CD4-positive, alpha-beta T cell treated with Interleukin-15 for 4 hours (primary cell): ENCODE data around the gene LATS1.
"Not testable (repeated sequence)": the region's sequence is repeated elsewhere in the genome, so short reads cannot be mapped to it uniquely, and the experiment has no call there.

Experiments used
- DNase-seq: peaks from one replicate; pipeline ENCODE4 v3.0.0-alpha.2; 2020; ENCODE audit warnings: low spot score

LATS1 gene

DNA sequence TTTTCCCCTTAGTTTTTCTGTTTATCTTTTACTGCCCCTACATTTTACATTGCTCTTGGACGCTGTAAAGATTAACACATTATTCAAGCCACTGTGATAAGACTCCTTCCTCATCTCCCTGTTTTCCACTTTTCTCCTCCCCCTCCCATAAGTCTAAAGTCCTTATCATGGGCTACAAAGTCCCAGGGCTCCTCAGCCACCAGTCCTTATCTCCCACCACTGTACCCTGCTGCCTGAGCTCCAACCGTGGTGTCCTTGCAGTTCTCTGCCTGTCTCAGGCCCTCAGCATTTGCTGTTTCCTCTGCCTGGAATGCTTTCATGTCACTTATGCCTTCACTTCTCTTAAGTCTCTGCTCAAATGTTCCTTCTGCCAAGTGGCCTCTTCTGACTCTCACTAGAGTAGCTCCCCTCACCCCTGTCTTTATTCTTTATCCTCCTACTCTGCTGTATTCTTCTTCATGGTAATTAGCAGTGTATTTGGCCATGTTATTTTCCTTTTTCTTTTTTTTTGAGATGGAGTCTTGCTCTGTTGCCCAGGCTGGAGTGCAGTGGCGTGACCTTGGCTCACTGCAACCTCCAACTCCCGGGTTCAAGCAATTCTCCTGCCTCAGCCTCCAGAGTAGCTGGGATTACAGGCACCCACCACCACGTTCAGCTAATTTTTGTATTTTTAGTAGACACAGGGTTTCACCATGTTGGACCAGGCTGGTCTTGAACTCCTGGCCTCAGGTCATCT is 10.8 kb upstream of the LATS1 start:
- DNase-seq = no peak

DNA sequence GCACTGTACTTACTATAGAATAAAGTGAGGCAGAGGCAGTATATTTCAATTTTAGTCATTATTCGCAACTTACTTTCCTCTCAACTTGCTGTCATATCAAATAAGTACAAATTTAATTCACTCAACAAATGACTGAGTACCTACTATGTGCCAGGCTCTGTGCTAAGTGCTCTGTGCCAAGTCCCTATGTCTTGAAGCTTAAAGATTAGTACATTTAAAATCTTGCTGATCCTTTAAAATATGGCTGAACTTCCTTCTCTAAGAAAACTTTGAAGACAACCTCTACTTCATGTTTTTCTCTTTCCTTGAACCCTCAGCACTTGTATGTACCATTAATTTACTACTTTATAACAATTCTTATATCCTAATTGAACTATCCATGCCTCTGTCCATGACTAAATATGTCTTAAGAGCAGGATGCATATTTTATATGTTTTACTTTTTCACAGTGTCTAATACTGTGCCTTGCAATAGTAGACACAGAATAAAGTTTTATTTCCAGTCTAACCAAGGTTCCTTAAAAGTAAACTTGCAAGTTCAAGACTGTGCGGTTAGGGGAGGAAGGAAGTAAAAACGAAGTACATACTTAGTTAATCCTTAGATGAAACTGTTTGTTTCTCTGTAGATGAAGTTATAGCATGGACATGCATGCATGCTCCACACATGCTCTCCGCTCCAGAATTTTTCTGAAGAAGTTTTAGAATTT is 10.0 kb upstream of the LATS1 start:
- DNase-seq = no peak

DNA sequence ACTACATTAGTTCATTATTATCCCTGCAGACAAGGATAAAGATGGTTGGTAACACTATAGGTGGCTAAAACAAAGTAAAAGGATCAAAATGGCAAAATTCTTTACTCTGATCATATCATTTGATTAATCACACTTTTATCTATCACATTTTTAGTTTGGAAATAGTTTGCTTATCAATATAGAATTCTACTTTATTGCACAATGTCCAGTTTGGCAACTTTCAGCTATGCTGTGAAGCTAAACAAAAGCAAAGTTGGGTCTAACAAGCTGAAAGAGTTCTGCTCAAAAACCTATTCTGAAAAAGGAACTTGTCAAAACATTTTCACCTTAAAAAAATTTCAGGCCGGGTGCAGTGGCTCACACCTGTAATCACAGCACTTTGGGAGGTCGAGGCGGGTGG is 7.9 kb upstream of the LATS1 start:
- DNase-seq = no peak

DNA sequence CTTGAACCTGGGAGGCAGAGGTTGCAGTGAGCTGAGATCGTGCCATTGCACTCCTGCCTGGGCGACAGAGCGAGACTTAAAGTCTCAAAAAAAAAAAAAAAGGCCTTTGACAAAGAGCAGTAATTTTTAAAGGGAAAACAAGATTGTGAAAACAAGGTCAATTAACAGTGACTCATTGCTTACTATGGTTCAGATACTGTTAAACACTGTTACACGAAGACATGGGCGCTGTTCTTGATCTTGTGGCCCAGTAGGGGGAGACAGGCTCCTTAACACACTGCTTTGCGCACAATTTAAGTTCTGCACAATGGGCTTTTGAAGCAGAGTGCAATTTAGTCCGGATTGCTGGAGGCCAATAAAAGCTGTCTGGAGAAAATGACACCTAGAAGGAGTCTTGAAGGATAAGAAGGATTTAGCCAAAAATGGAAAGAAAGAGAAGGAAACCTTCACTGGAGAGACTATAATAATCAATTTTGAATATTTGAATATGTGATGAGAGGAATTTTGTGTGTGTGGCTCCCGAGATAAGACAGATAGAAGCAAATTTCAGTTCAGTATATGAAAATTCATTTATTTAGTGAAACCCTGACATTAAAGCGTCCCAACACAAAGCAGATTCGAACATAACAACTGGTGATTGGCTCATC is 6.0 kb upstream of the LATS1 start:
- DNase-seq = peak; percentile 68

DNA sequence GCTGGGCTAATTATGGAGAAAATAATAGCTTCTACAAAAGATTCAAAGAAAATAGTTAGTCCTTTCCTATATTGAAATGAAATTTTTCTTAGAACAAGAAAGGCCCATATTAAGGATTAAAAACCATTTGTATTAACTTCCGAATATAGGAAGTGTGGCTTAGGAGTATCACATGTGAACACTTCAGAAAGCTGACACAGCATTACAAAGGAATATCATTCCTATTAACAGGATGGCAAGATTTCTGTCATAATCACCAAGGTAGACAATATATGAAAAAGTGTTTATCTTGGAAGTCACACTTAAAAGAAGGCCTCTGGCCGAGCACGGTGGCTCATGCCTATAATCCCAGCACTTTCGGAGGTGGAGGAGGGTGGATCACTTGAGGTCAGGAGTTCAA is 5.4 kb upstream of the LATS1 start:
- DNase-seq = no peak

DNA sequence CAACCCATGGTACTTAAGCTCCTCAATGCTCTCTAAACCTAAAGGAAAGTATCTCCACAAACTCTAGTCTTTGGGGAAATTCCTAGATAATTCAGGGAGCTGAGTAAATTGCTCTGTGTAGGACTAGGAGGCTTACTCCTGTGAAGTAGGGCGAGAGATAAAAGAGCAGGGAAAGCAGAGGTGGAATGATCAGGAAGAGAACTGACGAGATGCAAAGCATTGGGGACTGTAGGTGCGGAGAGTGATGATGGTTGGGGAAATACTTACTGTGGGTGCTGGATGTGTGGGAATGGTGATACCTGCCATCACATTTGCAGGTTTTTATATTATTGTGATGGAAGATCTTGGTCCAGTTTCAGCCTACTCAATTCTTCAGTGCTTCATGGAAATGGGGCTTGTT is 1.6 kb upstream of the LATS1 start:
- DNase-seq = no peak

DNA sequence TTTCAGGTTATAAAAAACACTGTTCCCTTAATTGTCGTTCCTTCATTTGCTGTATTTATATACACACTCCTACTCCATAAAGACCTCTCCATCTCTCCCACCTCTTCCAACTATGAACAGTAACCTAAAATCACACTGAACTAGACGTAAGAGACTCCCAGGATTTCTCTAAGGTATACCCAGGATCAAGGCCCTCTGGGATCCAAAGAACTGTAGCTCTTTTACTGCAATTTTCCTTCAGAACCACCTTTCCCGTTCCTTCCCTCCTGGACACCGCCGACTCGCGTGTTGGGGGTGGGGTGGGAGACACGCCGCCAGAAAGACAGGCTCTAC is 680 bp downstream of the LATS1 start:
- DNase-seq = no peak

DNA sequence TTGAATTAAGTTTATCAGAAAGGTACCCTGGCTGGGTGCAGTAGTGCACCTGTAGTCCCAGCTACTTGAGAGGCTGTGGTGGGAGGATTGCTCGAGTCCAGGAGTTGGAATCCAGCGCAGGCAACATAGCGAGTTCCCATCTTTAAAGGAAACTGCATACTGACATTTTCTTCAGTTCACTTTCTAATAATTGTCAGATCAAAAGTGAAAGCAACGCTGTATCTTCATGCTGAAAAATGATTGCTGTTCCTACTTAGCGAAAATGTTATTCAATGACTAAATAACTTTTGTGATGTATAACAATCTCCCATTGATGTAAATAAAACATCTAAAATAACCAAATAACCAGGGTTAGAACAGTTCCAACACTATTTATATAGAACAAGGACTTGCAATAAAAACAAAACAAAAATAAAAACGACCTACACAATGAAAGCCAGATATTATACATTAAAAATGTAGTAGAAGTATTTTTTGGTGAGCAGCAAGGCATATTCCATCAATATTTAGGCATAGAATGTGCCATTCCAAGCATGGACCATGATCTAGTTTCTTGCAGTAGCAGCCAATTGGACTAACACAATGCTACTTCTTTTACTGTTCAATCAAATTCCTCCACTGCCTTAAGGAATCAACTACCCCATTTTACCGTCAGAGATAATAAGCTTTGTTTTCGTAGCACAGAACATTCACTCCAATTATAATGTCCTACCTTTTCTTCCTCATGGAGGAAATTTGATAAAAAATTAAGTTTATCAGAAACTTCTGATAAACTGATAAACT is 1.5 kb downstream of the LATS1 start:
- peak; percentile 4 for DNase-seq

DNA sequence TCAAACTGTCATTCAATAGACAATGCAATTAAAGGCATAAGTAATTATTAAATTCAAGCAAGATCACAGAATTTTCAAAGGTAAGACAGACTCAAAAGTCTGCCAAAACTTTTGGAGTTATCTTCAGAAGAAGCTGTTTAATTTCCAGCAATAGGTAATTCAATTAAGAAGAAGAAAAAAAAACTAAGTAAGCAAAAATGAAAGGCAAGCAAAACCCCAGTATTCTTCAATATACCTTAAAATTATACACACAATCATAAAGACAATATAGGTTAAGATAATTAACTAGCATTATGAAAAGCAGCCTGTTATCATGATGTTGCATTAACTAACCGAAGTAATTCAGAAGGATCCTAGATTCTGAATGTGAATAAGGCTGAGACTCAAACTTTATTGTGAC is 3.5 kb downstream of the LATS1 start:
- no peak for DNase-seq

DNA sequence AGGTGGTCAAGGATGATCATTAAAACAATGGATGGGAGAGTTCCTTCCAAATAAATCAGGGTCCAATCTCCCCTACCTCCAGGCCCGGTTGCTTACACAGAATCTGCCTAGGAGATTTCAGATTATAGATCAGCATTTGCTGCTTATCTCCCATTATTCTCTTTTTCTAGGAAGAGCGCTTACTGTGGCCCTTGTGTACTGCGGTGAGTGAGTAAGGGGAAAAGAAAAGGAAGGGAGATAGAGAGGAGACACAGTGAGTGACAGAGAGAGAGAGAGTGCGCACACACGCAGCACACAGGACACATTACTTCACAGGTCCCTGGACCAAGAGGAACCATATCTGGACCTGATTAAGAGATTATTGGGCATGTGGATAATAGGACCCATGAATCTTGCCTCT is 6.2 kb downstream of the LATS1 start:
- DNase-seq = no peak

DNA sequence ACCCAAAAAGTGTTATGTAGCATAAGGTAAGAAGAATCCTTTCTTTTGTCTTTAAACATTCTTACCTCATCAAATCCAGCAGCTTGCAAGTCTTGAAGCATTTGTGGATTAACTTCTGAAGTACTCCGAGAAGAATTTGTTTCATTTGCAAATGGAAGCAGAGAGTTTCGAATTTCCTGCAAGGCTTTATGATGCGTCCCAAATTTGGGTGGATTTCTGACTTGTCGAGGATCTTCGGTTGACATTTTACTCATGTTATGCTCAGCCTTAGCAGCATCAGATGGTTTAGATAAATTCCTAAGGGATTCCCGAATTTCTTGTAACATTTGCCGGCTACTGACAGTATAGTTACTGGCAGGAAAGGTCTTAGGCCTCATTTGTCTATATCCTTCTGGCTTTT is 16.2 kb downstream of the LATS1 start:
- no peak for DNase-seq

DNA sequence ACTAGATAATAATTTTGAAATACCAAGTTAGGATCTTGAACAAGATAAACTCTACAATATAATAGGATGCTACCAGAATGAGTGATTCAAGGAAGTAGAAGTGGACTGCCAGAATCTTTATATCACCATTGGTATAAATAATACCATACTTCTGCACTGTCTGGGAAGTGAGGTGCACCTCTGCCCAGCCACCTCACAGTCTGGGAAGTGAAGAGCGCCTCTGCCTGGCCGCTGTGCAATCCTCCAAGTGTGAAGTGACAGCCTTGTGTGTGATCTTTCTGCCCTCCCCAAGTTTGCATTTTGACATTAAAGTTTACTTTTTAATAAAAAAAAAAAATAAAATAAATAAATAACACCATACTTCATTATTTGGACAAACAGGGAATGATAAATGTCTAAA is 18.8 kb downstream of the LATS1 start:
- DNase-seq = no peak

DNA sequence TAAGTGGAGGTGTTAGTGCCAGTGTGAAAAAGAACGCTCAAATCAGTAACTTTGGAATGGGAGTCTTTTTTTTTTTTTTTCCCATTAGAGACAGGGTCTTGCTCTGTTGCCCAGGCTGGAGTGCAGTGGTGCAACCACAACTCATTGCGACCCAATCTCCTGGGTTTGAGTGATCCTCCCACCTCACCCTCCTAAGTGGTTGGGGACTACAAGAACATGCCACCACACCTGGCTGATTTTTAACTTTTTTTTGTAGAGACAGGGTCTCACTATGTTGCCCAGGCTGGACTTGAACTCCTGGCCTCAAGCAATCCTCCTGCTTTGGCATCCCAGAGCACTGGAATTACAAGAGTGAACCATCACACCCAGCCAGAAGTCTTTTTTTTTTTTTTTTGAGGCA is 19.7 kb downstream of the LATS1 start:
- no peak for DNase-seq

DNA sequence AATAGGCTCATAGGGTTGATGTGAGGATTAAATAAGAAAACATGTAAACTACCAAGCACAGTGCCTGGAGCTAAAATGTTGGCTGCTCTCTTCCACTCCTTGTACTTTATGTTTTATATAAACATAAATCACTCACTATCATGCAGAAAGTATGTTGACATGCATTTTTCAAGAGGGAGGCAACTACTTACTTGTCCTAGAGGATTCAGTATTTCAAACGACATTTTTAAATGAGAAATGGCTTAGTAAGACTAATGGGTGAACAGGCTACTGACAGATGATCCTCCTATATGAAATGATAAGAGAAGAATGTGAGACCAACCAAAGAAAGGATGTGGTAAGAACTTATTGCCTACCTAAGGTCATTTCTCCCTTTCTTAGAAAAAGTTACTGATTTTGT is 21.0 kb downstream of the LATS1 start:
- no peak for DNase-seq

DNA sequence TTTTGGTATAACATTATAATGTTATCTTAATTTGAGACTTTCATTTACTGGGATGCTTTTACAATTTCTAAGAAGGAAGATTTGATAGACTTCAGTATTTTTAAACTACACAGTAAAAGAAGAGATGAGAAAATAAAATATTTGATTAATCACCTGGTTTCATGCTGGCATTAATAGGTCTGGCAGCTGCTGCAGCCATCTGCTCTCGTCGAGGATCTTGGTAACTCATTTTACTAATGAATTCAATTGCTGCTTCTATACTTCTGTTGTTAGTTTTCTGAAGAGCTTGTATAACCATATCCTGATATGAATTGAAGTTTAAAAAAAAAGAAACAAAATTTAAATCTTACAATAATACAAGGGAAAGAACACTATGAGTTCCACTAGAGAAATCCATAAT is 23.0 kb downstream of the LATS1 start:
- DNase-seq = no peak

DNA sequence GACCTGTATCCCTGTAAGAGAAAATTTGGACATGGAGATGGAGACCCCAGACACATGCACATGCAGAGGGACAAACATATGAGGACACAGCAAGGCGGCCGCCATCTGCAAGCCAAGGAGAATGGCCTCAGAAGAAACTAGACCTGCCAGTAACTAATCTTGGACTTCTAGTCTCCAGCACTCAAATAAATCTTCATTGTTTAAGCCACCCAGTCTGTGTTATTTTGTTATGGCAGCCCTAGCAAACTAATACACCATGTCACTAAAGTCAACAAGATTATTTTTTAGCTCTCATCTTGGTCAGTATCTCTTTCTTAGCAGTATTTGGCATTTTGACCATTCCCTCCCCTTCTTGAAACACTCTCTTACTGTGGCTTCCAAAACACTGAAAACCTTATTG is 26.7 kb downstream of the LATS1 start:
- DNase-seq = no peak

DNA sequence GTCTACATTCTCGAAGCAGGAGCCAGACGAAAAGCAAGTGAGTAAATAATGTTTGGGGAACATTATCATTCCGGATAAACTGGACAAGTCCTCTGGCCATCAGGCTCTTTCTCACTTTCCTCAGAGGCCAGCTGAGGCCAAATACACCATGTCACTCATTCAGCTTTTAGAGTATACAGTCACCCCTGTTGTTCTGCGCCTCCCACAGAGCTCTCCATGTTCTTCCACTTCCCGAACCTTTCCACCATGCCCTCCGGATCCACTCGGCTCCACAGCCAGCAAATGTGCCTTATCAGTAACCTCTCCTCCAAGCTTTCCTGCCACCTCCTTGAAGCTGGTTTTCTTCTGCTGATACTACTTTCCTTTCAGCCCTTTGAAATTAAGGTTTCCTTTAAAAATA is 31.7 kb downstream of the LATS1 start:
- DNase-seq = no peak

DNA sequence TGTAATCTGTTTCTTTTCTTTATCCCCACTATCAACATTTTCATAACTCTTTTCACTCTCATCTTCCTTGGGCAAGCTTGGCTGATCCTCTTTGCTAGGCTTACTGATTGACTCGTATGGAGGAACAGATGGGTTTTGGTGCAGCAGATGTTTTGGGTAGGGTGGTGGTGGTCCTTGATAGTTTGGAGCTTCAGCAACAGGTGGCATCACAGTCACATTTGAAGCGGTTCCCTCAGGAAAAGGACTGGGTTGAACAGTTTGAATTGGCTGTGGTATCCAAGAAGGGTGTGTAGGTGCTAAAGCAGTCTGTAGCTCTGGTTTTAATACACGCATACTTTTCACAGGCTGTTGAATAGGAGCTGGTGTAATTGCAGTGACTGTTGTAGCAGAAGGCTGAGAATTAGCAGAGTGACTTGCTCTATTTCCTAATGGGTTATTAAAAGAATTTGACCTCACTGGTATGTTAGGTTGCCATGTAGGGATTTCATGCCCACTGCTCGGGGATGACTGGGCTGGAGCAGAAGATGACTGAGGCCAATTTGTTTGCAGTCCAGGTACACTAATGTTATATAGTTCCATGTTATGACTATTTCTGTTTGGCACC is 34.5 kb downstream of the LATS1 start:
- no peak for DNase-seq

DNA sequence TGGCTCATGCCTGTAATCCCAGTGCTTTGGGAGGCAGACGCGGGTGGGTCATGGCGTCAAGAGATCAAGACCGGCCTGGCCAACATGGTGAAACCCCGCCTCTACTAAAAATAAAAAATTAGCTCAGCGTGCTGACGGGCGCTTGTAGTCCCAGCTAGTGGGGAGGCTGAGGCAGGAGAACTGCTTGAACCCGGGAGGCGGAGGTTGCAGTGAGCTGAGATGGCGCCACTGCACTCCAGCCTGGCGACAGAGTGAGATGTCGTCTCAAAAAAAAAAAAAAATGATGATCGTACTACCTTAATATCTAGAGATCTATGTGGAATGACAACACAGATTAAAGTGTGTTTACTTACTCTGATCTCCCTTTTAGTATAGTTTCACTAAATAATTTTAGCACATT is 36.1 kb downstream of the LATS1 start:
- not testable (repeated sequence) for DNase-seq

DNA sequence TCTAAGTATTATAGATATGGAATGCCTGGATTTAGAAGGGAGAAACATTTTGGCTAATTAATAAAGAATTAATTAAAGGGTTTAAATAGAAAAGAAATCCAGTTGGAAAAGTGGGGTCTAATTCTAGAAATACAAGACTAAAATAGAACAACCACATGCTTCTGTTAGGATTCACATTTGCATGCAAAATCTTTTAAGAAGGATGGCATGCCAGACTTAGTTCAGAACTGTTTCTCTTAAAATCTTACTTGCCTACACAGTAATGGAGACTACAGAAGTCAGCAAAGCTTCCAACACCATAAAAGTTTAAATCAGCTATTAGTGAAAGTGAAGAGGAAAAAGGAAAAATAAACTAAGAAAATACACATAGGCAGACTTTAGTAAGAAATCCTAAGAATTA is 36.7 kb downstream of the LATS1 start:
- no peak for DNase-seq

DNA sequence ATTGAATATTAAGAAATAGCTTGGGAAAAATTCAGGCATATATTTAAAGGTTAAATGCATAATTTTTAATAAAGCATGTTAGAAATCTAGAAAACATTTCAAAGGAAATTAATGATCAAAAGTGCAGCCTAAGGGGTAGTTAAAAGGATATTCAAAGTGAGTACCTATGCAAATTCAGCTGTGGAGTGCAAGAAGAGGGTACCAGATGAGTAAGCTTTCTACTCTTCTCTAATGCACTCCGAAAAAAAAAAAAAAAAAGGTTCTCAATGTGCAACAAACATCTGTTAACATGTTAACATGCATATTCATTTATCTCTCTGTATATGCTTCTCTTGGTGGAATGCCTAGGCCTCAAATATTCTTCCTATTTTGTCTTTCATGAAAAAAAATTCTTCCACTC is 37.4 kb downstream of the LATS1 start:
- no peak for DNase-seq

DNA sequence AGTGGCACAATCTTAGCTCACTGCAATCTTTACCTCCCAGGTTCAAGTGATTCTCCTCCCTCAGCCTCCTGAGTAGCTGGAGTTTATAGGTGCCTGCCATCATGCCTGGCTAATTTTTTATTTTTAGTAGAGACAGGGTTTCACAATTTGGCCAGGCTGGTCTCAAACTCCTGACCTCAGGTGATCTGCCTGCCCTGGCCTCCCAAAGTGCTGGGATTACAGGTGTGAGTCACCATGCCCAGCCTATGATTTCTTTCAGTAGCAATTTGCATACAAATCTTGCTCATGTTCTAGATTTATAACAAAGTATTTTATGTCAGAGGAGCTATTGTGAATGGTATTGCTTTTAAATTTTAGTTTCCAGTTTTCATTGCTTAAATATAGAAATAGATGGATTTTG is 45.6 kb downstream of the LATS1 start:
- not testable (repeated sequence) for DNase-seq
